Measurements from ENCODE around the gene MDM2.

DNA sequence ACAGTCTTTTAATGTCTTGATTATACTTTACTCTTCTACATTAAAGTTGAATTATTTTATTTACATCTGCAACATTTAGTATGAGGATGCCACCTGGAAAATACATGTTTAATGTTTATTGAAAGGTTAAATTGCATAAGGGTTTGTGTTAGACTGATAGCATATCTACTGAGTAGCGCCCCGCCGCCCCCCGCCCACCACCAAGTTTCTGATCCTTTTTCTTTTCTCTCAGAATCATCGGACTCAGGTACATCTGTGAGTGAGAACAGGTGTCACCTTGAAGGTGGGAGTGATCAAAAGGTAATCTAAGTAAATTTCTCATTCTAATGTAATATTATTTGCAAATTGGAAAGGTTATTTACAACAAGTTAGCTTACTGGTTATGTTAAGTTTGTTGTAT, 16.2 kb downstream of the MDM2 start:
- TF ChIP-seq, protein P1, sequence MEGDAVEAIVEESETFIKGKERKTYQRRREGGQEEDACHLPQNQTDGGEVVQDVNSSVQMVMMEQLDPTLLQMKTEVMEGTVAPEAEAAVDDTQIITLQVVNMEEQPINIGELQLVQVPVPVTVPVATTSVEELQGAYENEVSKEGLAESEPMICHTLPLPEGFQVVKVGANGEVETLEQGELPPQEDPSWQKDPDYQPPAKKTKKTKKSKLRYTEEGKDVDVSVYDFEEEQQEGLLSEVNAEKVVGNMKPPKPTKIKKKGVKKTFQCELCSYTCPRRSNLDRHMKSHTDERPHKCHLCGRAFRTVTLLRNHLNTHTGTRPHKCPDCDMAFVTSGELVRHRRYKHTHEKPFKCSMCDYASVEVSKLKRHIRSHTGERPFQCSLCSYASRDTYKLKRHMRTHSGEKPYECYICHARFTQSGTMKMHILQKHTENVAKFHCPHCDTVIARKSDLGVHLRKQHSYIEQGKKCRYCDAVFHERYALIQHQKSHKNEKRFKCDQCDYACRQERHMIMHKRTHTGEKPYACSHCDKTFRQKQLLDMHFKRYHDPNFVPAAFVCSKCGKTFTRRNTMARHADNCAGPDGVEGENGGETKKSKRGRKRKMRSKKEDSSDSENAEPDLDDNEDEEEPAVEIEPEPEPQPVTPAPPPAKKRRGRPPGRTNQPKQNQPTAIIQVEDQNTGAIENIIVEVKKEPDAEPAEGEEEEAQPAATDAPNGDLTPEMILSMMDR (IDR thresholded peaks at IDR 0.05; ENCODE audit: low read depth, low read length) = no peak
- TF ChIP-seq EZH2phosphoT487 (IDR thresholded peaks at IDR 0.05; ENCODE audit: low read depth) = no peak

All from OCI-LY3 (cell line).